ENCODE results near the gene RMP24.
"Not testable (repeated sequence)": the region's sequence is repeated elsewhere in the genome, so short reads cannot be mapped to it uniquely, and the experiment has no call there.

RMP24 gene

DNA sequence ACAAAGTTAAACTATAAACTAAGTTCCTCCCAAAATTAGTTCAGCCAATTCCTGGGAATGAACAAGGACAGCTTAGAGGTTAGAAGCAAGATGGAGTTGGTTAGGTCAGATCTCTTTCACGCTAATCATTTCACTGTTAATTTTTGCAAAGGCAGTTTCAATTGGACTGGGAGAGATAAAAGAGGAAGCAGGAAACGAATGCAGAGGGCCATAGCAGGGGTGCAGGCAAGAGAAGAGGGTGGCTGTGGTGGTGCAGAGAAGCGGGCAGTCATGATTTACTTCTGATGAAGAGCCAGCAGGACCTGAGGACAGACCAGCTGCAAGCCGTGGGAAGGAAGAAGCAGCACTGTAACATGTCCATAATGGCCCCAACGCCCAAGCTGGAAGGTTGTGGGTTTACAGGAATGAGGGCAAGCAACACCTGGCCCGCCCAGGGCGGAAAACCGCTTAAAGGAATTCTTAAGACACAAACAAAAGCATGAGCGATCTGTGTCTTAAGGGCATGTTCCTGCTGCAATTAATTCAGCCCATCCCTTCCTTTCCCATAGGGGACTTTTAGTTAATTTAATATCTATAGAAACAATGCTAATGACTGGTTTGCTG, 4.1 kb upstream of the RMP24 start:
- DNase-seq (ENCODE audit: low spot score): no peak

DNA sequence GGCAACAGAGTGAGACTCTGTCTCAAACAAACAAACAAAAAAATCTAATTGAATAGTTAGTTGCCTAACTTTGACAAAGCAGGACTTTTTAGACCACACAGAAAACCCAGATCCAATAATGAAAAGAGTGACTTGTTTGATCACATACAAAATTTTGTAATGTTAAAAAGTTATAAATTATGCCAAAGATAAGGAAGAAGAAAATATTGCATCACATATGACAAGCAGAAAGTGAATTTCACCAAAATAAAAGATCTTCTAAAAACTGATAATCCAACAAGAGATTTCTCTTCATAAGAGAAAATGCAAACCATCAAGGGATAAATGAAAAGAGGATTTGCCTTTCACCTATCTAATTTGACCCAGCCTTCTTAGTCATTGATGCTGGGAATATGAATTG, 2.8 kb upstream of the RMP24 start:
- no peak for DNase-seq (ENCODE audit: low spot score)

DNA sequence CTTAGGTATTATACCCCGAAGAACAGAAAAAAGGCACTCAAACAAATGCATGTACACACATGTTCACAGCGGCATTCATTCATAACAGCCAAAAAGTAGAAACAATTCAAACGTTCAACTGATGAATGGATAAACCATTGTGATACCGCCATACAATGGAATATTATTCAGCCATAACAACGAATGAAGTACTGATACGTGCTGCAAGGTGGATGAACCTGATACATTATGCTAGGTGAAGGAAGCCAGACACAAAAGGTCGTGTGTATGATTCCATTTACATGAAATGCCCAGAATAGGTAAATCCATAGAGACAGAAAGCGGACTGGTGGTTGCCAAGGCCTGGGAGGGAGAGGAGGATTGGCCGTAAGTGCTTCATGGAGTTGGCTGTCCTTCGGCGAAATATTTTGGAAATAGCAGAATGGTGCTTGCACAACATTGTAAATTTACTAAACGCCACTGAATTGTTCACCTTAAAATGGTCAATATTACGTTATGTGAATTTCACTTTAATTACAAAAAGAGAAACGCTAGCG, 750 bp upstream of the RMP24 start:
- no peak for DNase-seq (ENCODE audit: low spot score)

DNA sequence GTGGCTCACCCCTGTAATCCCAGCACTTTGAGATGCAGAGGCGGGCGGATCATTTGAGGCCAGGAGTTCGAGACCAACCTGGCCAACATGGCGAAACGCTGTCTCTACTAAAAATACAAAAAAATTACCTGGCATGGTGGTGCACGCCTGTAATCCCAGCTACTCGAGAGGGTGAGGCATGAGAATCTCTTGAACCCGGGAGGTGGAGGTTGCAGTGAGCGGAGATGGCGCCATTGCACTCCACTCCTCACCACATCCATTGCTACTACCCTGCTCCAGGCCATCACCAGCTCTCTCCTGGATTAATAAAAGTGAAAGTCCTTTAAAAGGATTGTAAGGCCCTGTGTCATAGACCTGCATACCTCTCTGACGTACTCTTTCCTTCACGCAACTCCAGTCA, 1.2 kb downstream of the RMP24 start:
- no peak for DNase-seq (ENCODE audit: low spot score)

DNA sequence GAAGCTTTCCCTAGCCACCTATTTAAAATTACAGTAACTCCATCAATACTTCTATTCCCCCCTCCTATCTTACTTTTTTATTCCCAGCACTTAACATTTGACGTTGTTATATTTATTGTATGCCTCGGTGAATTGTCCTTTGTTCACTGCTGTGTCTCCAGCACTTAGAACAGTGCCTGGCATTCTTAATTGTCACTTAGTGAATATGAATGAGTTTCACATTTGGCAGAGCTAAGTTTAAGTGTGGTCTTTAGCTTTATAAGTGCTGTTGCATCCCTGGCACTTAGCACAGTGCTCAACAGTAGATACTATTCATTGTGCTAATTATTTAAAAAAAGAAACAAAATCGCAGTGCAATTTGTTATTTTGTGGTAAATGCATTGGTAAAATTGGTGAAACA, 1.7 kb downstream of the RMP24 start:
- DNase-seq (ENCODE audit: low spot score): no peak

DNA sequence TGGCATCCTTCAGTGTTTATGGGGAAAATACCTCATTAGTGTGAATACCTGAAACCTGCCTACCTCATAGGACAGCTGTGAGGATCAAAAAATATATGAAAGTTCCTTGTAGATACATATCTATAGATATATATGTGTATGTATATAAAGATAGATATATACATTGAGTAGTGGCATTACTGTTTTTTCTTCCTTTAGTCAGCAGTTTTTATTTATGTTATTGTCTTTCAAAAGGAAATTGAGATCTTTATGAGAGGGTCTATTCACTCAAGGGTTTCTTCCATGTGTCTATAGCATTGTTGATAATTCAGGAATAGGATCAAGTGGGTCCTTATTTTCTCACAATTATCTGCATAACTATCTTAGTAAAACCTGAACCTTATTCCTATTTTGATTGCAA, 6.6 kb downstream of the RMP24 start:
- DNase-seq (ENCODE audit: low spot score): no peak

DNA sequence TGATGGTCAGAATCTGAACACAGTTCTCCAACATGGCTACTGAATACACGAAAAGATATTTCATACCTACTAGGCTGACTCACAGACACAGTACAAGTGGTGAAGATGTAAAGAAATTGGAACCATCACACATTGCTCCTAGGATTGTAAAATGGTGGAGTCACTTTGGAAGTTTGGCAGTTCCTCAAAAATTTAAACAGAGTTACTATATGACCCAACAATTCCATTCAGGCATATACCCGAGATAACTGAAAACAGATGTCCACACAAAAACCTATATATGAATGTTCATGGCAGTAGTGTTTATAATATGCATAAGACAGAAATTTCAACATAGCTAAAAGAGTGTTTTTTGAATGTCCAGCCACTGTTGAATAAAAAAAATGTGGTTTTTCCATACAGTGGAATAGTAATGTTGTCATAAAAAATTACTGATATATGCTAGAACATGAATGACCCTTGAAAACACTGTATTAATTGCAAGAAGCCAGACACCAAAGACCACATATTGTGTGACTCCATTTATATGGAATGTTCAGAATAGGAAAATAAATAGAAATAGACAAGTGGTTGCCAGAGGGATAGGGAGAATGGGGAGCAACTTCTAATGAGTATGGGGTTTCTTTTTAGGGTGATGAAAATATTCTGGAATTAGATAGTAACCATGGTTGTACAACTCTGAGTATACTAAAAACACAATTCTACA, 10.1 kb downstream of the RMP24 start:
- DNase-seq (ENCODE audit: low spot score): no peak

DNA sequence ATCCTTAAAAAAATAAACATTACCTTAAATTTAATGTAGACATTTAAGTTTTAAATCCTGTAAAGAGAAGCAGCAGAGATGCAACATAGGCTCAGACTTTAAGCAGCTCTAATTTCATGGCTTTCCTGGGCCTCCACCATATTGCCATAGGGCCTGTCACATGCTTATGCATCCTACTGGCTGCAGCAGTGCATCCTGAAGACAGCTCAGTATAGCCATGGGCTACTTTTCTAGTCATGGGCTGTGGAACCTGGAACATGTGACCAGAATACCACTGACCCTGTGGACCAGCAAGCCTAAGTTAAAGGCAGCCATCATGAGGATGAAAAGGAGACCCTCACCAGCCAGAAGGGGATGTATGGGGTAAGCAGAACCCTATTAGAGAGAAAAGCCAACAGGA, 10.7 kb downstream of the RMP24 start:
- DNase-seq (ENCODE audit: low spot score): no peak

DNA sequence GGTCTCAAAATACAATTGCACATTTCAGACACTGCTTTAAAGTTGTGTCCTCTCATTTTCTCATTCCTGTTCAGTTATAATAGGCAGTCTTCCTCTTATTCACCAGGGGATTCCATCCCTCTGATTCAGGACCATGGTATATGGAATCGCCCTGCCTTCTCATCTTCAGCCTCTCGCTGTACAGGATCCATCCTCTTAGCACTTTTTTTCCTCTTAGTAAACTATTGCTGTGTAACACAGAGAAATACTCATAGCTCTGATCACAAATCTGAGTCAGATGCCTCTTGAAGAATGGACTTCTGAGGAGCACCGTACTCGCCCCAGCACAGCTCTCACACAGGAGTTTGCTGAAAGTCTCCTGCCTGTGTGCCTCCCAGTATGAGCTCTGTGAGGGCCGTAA, 11.3 kb downstream of the RMP24 start:
- DNase-seq (ENCODE audit: low spot score): no peak

DNA sequence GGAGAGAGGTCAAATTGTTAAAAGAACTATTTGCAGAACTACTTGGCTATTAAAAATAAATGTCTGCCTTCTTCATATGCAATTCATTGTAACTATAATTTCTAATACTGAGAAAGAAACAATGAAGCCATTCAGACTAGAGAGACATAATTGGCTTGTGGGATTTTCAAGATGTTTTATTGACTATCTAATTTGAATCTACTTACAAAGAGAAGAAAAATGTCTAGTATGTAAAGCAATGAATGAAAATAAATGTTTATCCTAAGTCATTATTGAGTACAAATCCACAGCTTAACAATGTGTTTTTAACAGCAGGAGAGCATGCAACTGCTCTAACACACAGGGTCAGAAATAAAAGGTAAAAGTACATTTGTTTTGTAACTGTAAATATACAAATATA, 19.2 kb downstream of the RMP24 start:
- DNase-seq (ENCODE audit: low spot score): no peak

DNA sequence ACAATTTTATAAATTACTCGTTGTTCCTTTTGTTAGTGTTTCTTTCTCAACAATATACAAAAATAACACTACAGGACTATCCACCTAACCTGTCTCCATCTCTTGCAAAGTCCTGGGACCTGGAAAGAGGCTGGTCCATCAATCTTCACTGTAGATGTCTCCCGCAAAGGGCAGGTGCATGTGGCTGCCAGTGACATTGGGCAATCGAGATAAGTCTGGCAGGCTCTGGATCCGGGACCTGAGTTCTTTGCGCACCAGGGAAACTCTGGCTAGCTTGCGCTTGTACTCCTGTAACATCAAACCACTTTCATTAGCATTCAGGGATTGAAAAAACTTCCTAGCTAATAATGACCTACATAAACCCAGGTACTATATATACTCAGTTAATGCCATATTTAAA, 20.5 kb downstream of the RMP24 start:
- DNase-seq (ENCODE audit: low spot score): no peak

DNA sequence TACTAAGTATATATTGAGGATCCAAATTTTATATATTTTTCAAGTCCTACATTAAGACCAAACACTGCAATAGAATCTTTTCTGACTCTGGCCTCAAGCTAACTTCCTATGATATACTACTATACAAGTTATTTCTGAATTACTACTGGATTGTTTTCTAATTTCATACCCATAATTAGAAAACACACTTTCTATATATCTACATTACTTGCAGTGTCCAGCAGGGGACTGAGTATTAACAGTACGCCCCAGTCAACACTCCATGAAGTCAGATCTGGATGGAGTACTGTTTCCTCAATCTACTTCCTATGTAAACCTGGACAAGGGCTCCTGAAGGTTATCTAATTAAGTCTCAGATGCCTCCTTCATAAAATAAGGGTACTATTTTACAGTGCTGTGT, 26.5 kb downstream of the RMP24 start:
- DNase-seq (ENCODE audit: low spot score): no peak

DNA sequence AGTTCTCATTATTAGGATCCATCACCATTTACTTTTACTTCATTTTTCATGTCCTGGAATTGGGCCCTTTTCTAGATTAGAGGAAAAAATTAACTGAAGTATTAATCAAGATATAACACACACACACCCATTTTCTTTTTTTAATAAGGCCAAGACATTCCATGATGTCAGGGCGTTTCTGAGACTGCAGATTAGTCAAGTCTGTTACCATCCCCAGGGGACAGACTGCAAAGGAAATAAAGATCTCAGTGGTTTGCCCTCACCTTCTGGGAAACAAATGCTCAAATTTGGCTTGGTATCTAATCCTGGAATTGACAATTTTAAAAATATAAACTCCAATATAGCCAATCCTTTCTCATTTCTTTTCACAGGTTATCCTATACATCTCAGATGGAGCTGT, 27.4 kb downstream of the RMP24 start:
- DNase-seq (ENCODE audit: low spot score): no peak

DNA sequence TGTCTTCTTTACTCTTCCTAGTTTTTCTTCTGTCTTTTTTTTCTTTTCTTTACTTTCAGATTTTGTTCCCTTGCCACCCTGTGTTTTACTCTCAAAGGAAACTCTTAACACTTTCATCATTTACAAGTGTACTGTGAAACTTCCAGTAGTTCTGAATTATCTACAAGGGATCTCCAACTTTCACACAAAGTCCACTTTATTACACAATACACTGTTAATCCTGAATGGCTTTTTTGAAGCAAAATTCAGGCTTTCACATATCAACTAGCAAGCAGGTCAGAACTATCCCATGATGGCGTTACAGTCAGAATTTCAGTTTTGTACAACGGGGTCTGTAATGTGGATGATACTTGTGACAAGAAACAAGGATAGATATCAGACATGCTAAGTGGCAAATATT, 34.5 kb downstream of the RMP24 start:
- DNase-seq (ENCODE audit: low spot score): no peak

DNA sequence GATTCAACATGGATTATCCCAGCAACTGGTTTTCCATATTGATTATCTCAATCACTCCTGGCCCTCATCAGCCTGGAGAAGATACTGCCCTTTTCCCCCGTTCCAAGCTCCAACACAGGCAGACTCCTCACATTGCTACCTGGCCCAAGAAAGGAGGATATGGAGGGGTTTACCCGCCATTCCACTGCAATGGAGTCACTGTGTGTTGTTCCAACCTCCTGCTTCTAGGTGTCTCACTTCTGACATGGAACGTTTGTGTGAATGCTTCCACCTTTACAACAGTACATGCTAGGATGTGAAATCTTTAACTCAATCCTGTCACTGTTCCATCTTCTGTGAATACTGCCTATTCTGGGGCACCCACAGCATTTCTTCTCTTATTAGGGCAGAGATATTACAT, 36.7 kb downstream of the RMP24 start:
- no peak for DNase-seq (ENCODE audit: low spot score)

DNA sequence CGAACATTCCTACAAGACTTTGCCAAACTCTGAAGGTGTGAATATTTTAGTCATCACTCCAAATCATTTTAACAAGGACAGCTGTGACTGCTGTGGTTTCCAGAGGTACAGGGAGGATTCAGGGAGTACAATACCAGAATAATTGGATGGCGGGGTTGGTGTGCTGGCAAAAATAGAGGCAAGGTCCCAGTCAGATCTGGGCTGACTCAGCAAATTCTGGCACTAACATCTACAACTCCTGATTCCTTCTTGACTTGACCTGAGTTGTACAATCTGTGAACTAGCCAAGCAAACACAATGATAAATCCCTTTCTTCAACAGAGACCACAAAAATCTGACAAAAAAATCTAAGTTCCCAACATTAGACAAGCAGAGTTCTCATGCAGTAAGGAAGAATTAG, 40.4 kb downstream of the RMP24 start:
- DNase-seq (ENCODE audit: low spot score): no peak

DNA sequence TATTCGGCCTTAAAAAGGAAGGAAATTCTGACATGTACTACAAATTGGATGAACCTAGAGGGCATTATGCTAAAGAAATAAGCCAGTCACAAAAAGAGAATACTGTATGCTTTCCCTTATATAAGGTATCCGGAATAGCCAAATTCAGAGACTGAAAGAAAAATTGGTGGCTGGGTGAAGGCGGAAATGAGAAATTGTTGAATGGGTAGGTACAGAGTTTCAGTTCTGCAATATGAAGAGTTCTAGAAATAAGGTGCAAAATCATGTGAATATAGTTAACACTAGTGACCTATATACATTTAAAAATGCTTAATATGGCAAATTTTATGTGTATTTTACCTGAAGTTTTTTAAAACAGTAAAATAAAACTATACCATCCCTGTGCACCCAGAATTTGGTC, 43.1 kb downstream of the RMP24 start:
- DNase-seq (ENCODE audit: low spot score): no peak

DNA sequence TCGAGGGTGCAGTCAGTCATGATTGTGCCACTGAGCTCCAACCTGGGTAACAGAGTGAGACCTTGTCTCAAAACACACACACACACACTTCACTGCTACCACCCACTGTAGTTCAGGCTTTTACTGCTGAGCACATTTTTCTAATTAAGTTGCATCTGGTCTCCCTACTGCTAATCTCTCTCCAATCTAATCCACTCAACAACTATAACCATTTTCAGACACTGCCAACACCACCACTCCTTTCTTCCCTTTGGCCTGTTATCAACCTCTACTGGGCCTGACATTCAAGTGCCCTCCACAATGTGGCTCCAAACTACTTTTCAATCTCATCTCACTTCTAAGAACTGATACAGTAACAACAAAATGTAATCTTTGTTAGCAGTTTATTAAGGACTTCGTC, 44.8 kb downstream of the RMP24 start:
- DNase-seq (ENCODE audit: low spot score): no peak

DNA sequence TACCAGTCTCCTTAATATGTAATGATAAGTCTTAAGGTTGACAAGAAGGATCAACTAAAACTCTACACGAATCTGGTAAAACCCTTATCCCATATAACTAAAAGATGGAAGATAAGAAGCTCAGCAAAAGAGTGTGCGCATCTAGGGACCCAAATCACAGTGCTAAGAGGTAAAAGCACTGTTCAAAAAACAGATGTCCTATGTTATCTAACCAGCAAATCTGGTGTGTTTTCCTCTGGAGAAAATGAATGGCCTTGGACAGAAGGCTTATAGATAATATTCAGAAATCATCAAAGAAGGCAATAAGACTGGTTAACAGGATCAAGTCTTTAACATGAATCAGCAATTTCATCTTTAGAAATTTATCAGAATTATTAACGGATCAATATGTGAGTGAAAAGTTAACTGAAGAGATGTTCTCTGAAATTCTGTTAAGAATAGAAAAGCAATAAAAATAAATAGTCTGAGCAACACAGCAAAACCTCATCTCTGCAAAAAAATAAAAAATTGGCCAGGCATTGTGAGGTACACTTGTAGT, 47.8 kb downstream of the RMP24 start:
- no peak for DNase-seq (ENCODE audit: low spot score)

DNA sequence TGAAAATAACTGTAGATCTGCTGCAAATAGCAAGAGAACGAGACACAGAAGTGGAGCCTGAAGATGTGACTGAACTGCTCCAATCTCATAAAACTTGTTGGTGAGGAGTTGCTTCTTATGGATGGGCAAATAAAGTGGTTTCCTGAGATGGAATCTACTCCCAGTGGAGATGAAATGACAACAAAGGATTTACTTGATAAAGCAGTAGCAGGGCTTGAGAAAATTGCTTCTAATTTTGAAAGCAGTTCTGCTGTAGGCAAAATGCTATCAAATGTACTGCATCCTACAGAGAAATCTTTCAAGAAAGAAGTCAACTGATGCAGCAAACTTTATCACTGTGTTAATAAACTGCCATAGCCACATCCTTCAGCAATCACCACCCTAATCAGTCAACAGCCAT, 50.9 kb downstream of the RMP24 start:
- no peak for DNase-seq (ENCODE audit: low spot score)

DNA sequence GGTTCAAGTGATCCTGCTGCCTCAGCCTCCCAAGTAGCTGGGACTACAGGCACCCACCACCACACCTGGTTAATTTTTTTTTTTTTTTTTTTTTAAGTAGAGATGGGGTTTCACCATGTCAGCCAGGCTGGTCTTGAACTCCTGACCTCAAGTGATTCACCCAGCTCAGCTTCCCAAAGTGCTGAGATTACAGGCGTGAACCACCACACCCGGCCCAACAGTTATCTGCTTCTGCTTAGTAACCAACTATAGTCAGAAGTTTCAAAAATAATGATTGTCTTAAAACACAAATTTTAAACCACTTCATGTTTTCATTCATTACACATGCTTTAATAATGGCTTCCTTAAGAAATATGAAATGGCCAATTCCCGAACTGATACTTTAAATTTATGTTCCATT, 51.8 kb downstream of the RMP24 start:
- not testable (repeated sequence) for DNase-seq (ENCODE audit: low spot score)

DNA sequence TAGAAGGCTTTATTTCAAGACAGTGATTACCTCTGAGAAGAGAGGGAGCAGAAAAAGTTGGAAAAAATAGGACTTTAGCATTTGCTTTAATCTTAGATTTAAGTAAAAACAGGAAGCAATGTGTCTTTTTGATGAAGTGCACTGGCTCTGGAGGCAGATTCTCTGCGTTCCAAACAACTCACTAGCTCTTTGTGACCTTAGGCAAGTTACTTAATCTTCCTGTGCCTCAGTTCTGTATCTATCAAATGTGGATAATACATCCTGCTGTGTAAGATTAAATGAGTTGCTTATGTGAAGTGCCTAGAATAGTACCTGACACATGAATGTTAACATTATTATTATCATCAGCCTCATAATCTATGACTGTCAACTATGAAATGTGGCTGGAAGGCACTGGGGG, 52.5 kb downstream of the RMP24 start:
- no peak for DNase-seq (ENCODE audit: low spot score)

DNA sequence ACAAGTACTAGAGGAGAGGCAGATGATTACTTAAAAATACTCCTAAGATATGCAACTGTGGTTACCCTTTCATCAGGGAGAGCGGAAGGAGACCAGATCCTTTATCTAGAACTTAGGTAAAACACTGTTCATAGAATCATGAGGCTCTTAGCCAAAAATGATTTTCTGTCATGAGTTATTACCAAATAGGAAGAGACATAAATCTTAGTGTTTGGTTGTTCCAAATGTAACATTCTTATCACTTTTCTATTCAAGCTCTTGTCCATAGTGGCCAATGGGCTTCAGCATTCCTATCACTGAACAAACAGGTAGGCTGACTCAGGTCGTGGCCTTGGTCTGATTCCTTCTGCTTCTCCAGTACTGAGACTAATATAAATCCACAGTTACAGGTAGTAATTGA, 56.4 kb downstream of the RMP24 start:
- DNase-seq (ENCODE audit: low spot score): no peak

Data from hepatic stellate cell (primary cell).